ENCODE measurements around the gene ZNF626. TPM values are rescaled to one million over a fixed set of nuclear protein-coding genes. Genes with fewer than 3 reads are reported as not detected.
A peak's percentile ranks its signal among the peaks of the same experiment; 100 is the strongest.

ZNF626 gene
- 26.1 and 32.5 TPM in 2 replicates for total RNA-seq
- polyA plus RNA-seq = 12.7 and 14.2 TPM in 2 replicates

DNA sequence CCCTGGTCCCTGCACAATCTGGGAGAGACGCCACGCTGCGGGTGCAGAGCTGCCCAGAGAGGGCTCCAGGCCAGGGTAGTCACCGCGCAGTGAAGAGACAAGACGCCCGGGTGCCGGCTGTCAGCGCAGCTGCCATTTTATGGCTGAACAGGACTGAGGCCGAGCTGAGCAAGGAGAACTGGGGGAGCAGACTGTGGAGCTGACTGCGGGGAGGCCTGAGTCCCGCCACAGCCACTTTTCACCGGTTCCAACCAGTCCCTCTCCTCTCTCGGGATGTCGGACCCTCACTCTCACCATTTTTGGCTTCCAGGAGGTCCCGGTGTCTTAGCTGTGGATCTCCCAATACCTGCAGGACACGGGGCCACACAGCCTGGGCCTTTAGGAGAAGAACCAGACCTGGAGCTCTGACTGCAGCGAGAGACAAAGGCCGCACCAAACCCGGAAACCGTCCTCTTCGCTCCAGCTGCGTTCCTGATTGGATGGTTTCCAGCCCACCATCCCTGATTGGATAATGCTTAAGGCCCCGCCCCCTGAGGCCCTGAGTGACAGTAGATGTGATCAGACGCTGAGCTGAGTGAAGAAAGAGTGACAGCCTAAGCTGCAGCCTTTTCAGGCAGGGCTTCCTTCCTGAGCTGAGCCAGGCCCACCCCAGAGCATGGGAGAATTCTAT is at the start of gene ZNF626:
Gene ZNF626 (minus strand): TSS at position 422 of the 670 bp plus-strand sequence. CDS start 125 bp downstream, at position 297.
- no peaks in the 10 kb centered on the region for H3K9me2 ChIP-seq (replicated peaks; ENCODE audit: insufficient read depth)
- under 1% methylated on average over 25 of the region's 25 CpGs for WGBS (ENCODE audit: low lambda C conversion rate, missing lambda C conversion rate)
- peak within 1 kb of the TSS; percentile 40 for H3K4me3 ChIP-seq
- TF ChIP-seq EZH2phosphoT487 (IDR thresholded peaks at IDR 0.05; ENCODE audit: low read depth, severe bottlenecking, unreplicated experiment) = no peak
- TF ChIP-seq, protein P1, sequence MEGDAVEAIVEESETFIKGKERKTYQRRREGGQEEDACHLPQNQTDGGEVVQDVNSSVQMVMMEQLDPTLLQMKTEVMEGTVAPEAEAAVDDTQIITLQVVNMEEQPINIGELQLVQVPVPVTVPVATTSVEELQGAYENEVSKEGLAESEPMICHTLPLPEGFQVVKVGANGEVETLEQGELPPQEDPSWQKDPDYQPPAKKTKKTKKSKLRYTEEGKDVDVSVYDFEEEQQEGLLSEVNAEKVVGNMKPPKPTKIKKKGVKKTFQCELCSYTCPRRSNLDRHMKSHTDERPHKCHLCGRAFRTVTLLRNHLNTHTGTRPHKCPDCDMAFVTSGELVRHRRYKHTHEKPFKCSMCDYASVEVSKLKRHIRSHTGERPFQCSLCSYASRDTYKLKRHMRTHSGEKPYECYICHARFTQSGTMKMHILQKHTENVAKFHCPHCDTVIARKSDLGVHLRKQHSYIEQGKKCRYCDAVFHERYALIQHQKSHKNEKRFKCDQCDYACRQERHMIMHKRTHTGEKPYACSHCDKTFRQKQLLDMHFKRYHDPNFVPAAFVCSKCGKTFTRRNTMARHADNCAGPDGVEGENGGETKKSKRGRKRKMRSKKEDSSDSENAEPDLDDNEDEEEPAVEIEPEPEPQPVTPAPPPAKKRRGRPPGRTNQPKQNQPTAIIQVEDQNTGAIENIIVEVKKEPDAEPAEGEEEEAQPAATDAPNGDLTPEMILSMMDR (IDR thresholded peaks at IDR 0.05; ENCODE audit: poor library complexity) = no peak
- H3K9me3 ChIP-seq (ENCODE audit: low read depth) = peaks cover 24% of the 10 kb centered on the region
- H2AFZ ChIP-seq = peak within 1 kb of the TSS; percentile 55
- no peaks in the 10 kb centered on the region for H3K4me1 ChIP-seq (ENCODE audit: insufficient read depth)
- peak within 1 kb of the TSS; percentile 96 for H3K27ac ChIP-seq
- H3K36me3 ChIP-seq (replicated peaks; ENCODE audit: insufficient read depth, low read depth) = peaks cover 6% of the 10 kb centered on the region
- H3K79me2 ChIP-seq = peaks cover 45% of the 10 kb centered on the region
- H3K27me3 ChIP-seq = no peaks in the 10 kb centered on the region
- no peaks in the 10 kb centered on the region for H4K20me1 ChIP-seq (ENCODE audit: insufficient read depth, poor library complexity, severe bottlenecking)
- H3K4me2 ChIP-seq = peak within 1 kb of the TSS; percentile 87
- peak; percentile 98 for DNase-seq (ENCODE audit: low spot score)

DNA sequence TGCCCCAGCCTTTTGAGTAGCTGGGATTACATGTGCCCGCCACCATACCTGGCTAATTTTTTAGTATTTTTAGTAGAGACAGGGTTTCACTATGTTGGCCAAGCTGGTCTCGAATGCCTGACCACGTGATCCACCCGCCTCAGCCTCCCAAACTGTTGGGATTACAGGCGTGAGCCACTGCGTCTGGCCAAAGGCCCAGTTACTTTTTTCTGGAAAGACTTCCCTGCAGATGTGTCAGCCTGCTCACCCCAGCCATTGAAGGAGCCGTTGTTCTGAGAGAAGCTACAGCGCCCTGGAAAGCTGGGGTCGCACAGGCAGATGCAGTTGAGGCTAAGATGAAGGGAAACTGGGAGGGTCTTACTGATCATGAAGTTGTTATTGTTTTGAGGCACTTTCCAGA is 7.9 kb upstream of the ZNF626 start:
- Histone ChIP-seq H3K79me2 (no peaks in the 10 kb centered on the region), H3K9me2 (replicated peaks; ENCODE audit: insufficient read depth) (no peaks in the 10 kb centered on the region), H3K36me3 (replicated peaks; ENCODE audit: insufficient read depth, low read depth) (no peaks in the 10 kb centered on the region), H3K4me3 (no peak overlapping the region), H3K4me2 (no peak overlapping the region), H4K20me1 (ENCODE audit: insufficient read depth, poor library complexity, severe bottlenecking) (no peaks in the 10 kb centered on the region), H3K27me3 (no peaks in the 10 kb centered on the region), H2AFZ (no peak overlapping the region), H3K4me1 (ENCODE audit: insufficient read depth) (no peaks in the 10 kb centered on the region), H3K27ac (no peak overlapping the region), H3K9me3 (ENCODE audit: low read depth) (no peaks in the 10 kb centered on the region)
- WGBS (ENCODE audit: low lambda C conversion rate, missing lambda C conversion rate) = 92% methylated on average over 9 of the region's 9 CpGs
- TF ChIP-seq, protein P1 (IDR thresholded peaks at IDR 0.05; ENCODE audit: poor library complexity) = no peak
- no peak for TF ChIP-seq EZH2phosphoT487 (IDR thresholded peaks at IDR 0.05; ENCODE audit: low read depth, severe bottlenecking, unreplicated experiment)
- DNase-seq (ENCODE audit: low spot score) = no peak

DNA sequence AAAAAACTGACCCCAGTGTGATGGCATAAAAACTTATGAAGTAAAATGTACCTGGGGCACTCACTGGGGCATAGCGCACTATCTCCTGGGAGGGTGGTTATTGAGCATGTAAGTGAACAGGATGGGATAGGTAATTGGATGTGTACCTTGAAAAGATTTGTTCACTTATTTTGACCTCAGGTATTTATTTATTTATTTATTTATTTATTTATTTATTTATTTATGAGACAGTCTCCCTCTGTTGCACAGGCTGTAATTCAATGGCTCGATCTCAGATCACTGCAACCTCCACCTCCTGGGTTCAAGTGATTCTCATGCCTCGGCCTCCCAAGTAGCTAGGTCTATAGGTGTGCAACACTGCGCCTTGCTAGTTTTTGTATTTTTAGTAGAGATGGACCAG is 5.9 kb upstream of the ZNF626 start:
- Histone ChIP-seq H3K27ac (no peak overlapping the region), H3K4me3 (no peak overlapping the region), H3K4me1 (ENCODE audit: insufficient read depth) (no peaks in the 10 kb centered on the region), H3K36me3 (replicated peaks; ENCODE audit: insufficient read depth, low read depth) (no peaks in the 10 kb centered on the region), H3K4me2 (no peak overlapping the region), H3K79me2 (no peaks in the 10 kb centered on the region), H3K27me3 (no peaks in the 10 kb centered on the region), H4K20me1 (ENCODE audit: insufficient read depth, poor library complexity, severe bottlenecking) (no peaks in the 10 kb centered on the region), H3K9me3 (ENCODE audit: low read depth) (no peaks in the 10 kb centered on the region), H3K9me2 (replicated peaks; ENCODE audit: insufficient read depth) (no peaks in the 10 kb centered on the region), H2AFZ (no peak overlapping the region)
- DNase-seq (ENCODE audit: low spot score) = no peak
- WGBS (ENCODE audit: low lambda C conversion rate, missing lambda C conversion rate) = 92% methylated on average over 4 of the region's 4 CpGs
- TF ChIP-seq EZH2 (IDR thresholded peaks at IDR 0.05; ENCODE audit: borderline replicate concordance) (no peak), EZH2phosphoT487 (IDR thresholded peaks at IDR 0.05; ENCODE audit: low read depth, severe bottlenecking, unreplicated experiment) (no peak)
- TF ChIP-seq, protein P1 (IDR thresholded peaks at IDR 0.05; ENCODE audit: poor library complexity) = no peak
